Astrocyte (in vitro differentiated cells and primary cell): ENCODE measurements around the gene FBXO7. TPM values are rescaled to one million over a fixed set of nuclear protein-coding genes. Genes with fewer than 3 reads are reported as not detected.

Experiments
- DNase-seq: peaks from one replicate; pipeline ENCODE4 v3.0.0-alpha.2; 2010; ENCODE audit warnings: low read depth
- FAIRE-seq: peaks from 2 replicates; lab custom pipeline; 2011; peaks lifted over from hg19 to GRCh38; lab: Jason Lieb, UNC
- H2AFZ ChIP-seq: 2 replicates; pipeline ENCODE4 v1.6.0; 2012; ENCODE audit warnings: low read depth, low read length, inconsistent platforms
- H3K27ac ChIP-seq: 2 replicates; pipeline ENCODE4 v1.5.1; 2011; ENCODE audit warnings: low read depth, low read length, inconsistent platforms
- H3K27me3 ChIP-seq: 2 replicates; pipeline ENCODE4 v1.6.0; 2011; ENCODE audit warnings: low read length, inconsistent platforms; ENCODE audit not compliant: insufficient read depth
- H3K36me3 ChIP-seq: 2 replicates; pipeline ENCODE4 v1.5.1; 2011; ENCODE audit warnings: low read length, inconsistent platforms; ENCODE audit not compliant: insufficient read depth
- H3K4me1 ChIP-seq: 2 replicates; pipeline ENCODE4 v1.5.1; 2011; ENCODE audit warnings: low read length, inconsistent platforms; ENCODE audit not compliant: insufficient read depth
- H3K4me2 ChIP-seq: 2 replicates; pipeline ENCODE4 v1.6.0; 2012; ENCODE audit warnings: low read length, inconsistent platforms
- H3K4me3 ChIP-seq: 2 replicates; pipeline ENCODE4 v1.5.1; 2011; ENCODE audit warnings: low read depth, mild to moderate bottlenecking, low read length, inconsistent platforms; ENCODE audit not compliant: insufficient read depth
- H3K79me2 ChIP-seq: 2 replicates; pipeline ENCODE4 v1.6.0; 2012; ENCODE audit warnings: mild to moderate bottlenecking, low read length, inconsistent platforms; ENCODE audit not compliant: insufficient read depth
- H3K9ac ChIP-seq: 2 replicates; pipeline ENCODE4 v1.6.0; 2012; ENCODE audit warnings: mild to moderate bottlenecking, low read length, inconsistent platforms
- H3K9me3 ChIP-seq: 2 replicates; pipeline ENCODE4 v1.5.1; 2012; ENCODE audit warnings: low read depth, mild to moderate bottlenecking, low read length, inconsistent platforms; ENCODE audit not compliant: insufficient read depth
- H4K20me1 ChIP-seq: 2 replicates; pipeline ENCODE4 v1.6.0; 2012; ENCODE audit warnings: low read length, inconsistent platforms; ENCODE audit not compliant: insufficient read depth
- H3K27ac Mint-ChIP-seq: one replicate; pipeline ENCODE4 v1.8.0; 2021; ENCODE audit warnings: mild to moderate bottlenecking, mixed read lengths; ENCODE audit not compliant: unreplicated experiment
- H3K27me3 Mint-ChIP-seq: one replicate; pipeline ENCODE4 v1.8.0; 2021; ENCODE audit warnings: low read depth, mixed read lengths; ENCODE audit not compliant: unreplicated experiment
- H3K36me3 Mint-ChIP-seq: one replicate; pipeline ENCODE4 v1.8.0; 2021; ENCODE audit warnings: low read depth, mixed read lengths; ENCODE audit not compliant: unreplicated experiment
- H3K4me1 Mint-ChIP-seq: one replicate; pipeline ENCODE4 v1.8.0; 2021; ENCODE audit warnings: low read depth, mixed read lengths; ENCODE audit not compliant: unreplicated experiment
- H3K4me3 Mint-ChIP-seq: one replicate; pipeline ENCODE4 v1.8.0; 2021; ENCODE audit warnings: mild to moderate bottlenecking, moderate library complexity, mixed read lengths; ENCODE audit not compliant: unreplicated experiment
- H3K9me3 Mint-ChIP-seq: one replicate; pipeline ENCODE4 v1.8.0; 2021; ENCODE audit warnings: mild to moderate bottlenecking, mixed read lengths; ENCODE audit not compliant: unreplicated experiment
- CTCF ChIP-seq: IDR thresholded peaks from 2 replicates; pipeline ENCODE4 v1.5.1; 2011; ENCODE audit warnings: low read depth, mild to moderate bottlenecking, inconsistent platforms, low read length, moderate library complexity; ENCODE audit not compliant: insufficient read depth
- EZH2 ChIP-seq: IDR thresholded peaks from 2 replicates; pipeline ENCODE4 v1.6.1; 2012; ENCODE audit warnings: mild to moderate bottlenecking, low read length, inconsistent platforms; ENCODE audit not compliant: insufficient read depth
- total RNA-seq: library from RNA; stranded (reverse); gene quantifications from 2 replicates; pipeline ENCODE4 v1.2.1, GENCODE V29; 2021

Gene FBXO7
- total RNA-seq, 1 donor from 2014 or later: 85.9 TPM

GRCh38 chr22:32517488-32517887 lies 42.9 kb downstream of the FBXO7 start:
- H3K27me3 ChIP-seq: no peaks in the 10 kb centered on the region
- no peaks in the 10 kb centered on the region for H3K36me3 ChIP-seq
- no peaks in the 10 kb centered on the region for H3K9me3 ChIP-seq
- no peaks in the 10 kb centered on the region for H3K4me1 ChIP-seq
- TF ChIP-seq CTCF (no peak), EZH2 (no peak)
- H3K27ac ChIP-seq: no peak overlapping the region
- H3K9ac ChIP-seq: no peak overlapping the region
- H3K27me3 Mint-ChIP-seq: peaks cover 4% of the 10 kb centered on the region
- no peak overlapping the region for H3K27ac Mint-ChIP-seq
- no peaks in the 10 kb centered on the region for H3K79me2 ChIP-seq
- no peak overlapping the region for H3K4me3 Mint-ChIP-seq
- H3K9me3 Mint-ChIP-seq: no peaks in the 10 kb centered on the region
- DNase-seq (no peak), FAIRE-seq (no peak)
- H3K4me3 ChIP-seq: no peak overlapping the region
- no peaks in the 10 kb centered on the region for H3K36me3 Mint-ChIP-seq
- no peaks in the 10 kb centered on the region for H4K20me1 ChIP-seq
- no peaks in the 10 kb centered on the region for H3K4me1 Mint-ChIP-seq
- H3K4me2 ChIP-seq: no peak overlapping the region
- no peak overlapping the region for H2AFZ ChIP-seq

GRCh38 chr22:32517921-32518320 lies 43.3 kb downstream of the FBXO7 start:
- no peak for FAIRE-seq
- no peaks in the 10 kb centered on the region for H3K9me3 ChIP-seq
- no peaks in the 10 kb centered on the region for H3K4me1 ChIP-seq
- peaks cover 4% of the 10 kb centered on the region for H3K27me3 Mint-ChIP-seq
- peaks cover 2% of the 10 kb centered on the region for H3K27me3 ChIP-seq
- H3K4me1 Mint-ChIP-seq: no peaks in the 10 kb centered on the region
- no peak for DNase-seq
- H3K4me3 Mint-ChIP-seq: no peak overlapping the region
- no peak overlapping the region for H3K27ac Mint-ChIP-seq
- H3K9ac ChIP-seq: no peak overlapping the region
- no peak overlapping the region for H3K4me3 ChIP-seq
- H3K9me3 Mint-ChIP-seq: no peaks in the 10 kb centered on the region
- H2AFZ ChIP-seq: no peak overlapping the region
- H3K27ac ChIP-seq: no peak overlapping the region
- H3K36me3 Mint-ChIP-seq: no peaks in the 10 kb centered on the region
- H3K79me2 ChIP-seq: no peaks in the 10 kb centered on the region
- no peaks in the 10 kb centered on the region for H4K20me1 ChIP-seq
- no peaks in the 10 kb centered on the region for H3K36me3 ChIP-seq
- TF ChIP-seq EZH2 (no peak), CTCF (no peak)
- H3K4me2 ChIP-seq: no peak overlapping the region

- Histone ChIP-seq H3K79me2 (no peaks in the 10 kb centered on the region), H2AFZ (no peak overlapping the region), H3K9me3 (no peaks in the 10 kb centered on the region), H3K4me3 (no peak overlapping the region), H3K9ac (no peak overlapping the region), H3K27ac (no peak overlapping the region), H4K20me1 (no peaks in the 10 kb centered on the region), H3K4me2 (no peak overlapping the region), H3K27me3 (peaks cover 2% of the 10 kb centered on the region), H3K4me1 (no peaks in the 10 kb centered on the region), H3K36me3 (no peaks in the 10 kb centered on the region)
- H3K4me1 Mint-ChIP-seq: no peaks in the 10 kb centered on the region
- H3K36me3 Mint-ChIP-seq: no peaks in the 10 kb centered on the region
- H3K27me3 Mint-ChIP-seq: peaks cover 4% of the 10 kb centered on the region
- TF ChIP-seq CTCF (no peak), EZH2 (no peak)
- H3K4me3 Mint-ChIP-seq: no peak overlapping the region
- DNase-seq: no peak
- H3K27ac Mint-ChIP-seq: no peak overlapping the region
- FAIRE-seq: no peak
- H3K9me3 Mint-ChIP-seq: no peaks in the 10 kb centered on the region
These were observed 43.8 kb downstream of the FBXO7 start for GRCh38 chr22:32518381-32518780.
